ENCODE measurements around the gene RPL39. TPM values are rescaled to one million over a fixed set of nuclear protein-coding genes. Genes with fewer than 3 reads are reported as not detected.
"Not testable (repeated sequence)": the region's sequence is repeated elsewhere in the genome, so short reads cannot be mapped to it uniquely, and the experiment has no call there.

Gene RPL39
- total and polyA plus RNA-seq, 2 experiments from 2014 or later = 687 to 8,635 TPM

- no peaks in the 10 kb centered on the region for H3K27me3 ChIP-seq
- TF ChIP-seq EZH2 (IDR thresholded peaks at IDR 0.05; ENCODE audit: borderline replicate concordance) = no peak
- no peak overlapping the region for H3K4me3 ChIP-seq
- H4K20me1 ChIP-seq (ENCODE audit: insufficient read depth, poor library complexity, severe bottlenecking) = no peaks in the 10 kb centered on the region
- WGBS (ENCODE audit: low lambda C conversion rate, missing lambda C conversion rate) = 71% methylated on average over 7 of the region's 7 CpGs
- H3K27ac ChIP-seq = no peak overlapping the region
- H3K9me2 ChIP-seq (replicated peaks; ENCODE audit: insufficient read depth) = no peaks in the 10 kb centered on the region
- no peaks in the 10 kb centered on the region for H3K36me3 ChIP-seq (replicated peaks; ENCODE audit: insufficient read depth, low read depth)
- DNase-seq (ENCODE audit: low spot score) = no peak
- no peaks in the 10 kb centered on the region for H3K79me2 ChIP-seq
- H3K9me3 ChIP-seq (ENCODE audit: low read depth) = no peaks in the 10 kb centered on the region
- no peak overlapping the region for H2AFZ ChIP-seq
- no peaks in the 10 kb centered on the region for H3K4me1 ChIP-seq (ENCODE audit: insufficient read depth)
- H3K4me2 ChIP-seq = no peak overlapping the region
These were observed 35.4 kb downstream of the RPL39 start for GRCh38 chrX:119755981-119756533.

GRCh38 chrX:119753639-119754257, 37.7 kb downstream of the RPL39 start:
- no peak overlapping the region for H2AFZ ChIP-seq
- no peak overlapping the region for H3K4me3 ChIP-seq
- no peaks in the 10 kb centered on the region for H3K36me3 ChIP-seq (replicated peaks; ENCODE audit: insufficient read depth, low read depth)
- H3K4me1 ChIP-seq (ENCODE audit: insufficient read depth) = no peaks in the 10 kb centered on the region
- H3K79me2 ChIP-seq = no peaks in the 10 kb centered on the region
- H3K9me2 ChIP-seq (replicated peaks; ENCODE audit: insufficient read depth) = no peaks in the 10 kb centered on the region
- H3K27me3 ChIP-seq = no peaks in the 10 kb centered on the region
- H3K27ac ChIP-seq = no peak overlapping the region
- DNase-seq (ENCODE audit: low spot score) = peak; percentile 34
- no peaks in the 10 kb centered on the region for H4K20me1 ChIP-seq (ENCODE audit: insufficient read depth, poor library complexity, severe bottlenecking)
- H3K9me3 ChIP-seq (ENCODE audit: low read depth) = no peaks in the 10 kb centered on the region
- no peak overlapping the region for H3K4me2 ChIP-seq
- TF ChIP-seq CTCF (IDR thresholded peaks at IDR 0.05; ENCODE audit: poor library complexity) (peak; percentile 34), EZH2phosphoT487 (IDR thresholded peaks at IDR 0.05; ENCODE audit: low read depth, severe bottlenecking, unreplicated experiment) (no peak)
- WGBS (ENCODE audit: low lambda C conversion rate, missing lambda C conversion rate) = 53% methylated on average over 8 of the region's 8 CpGs

GRCh38 chrX:119753001-119753400, 38.4 kb downstream of the RPL39 start:
- WGBS (ENCODE audit: low lambda C conversion rate, missing lambda C conversion rate) = 90% methylated on average over 3 of the region's 3 CpGs
- H3K9me2 ChIP-seq (replicated peaks; ENCODE audit: insufficient read depth) = no peaks in the 10 kb centered on the region
- H3K4me2 ChIP-seq = no peak overlapping the region
- H4K20me1 ChIP-seq (ENCODE audit: insufficient read depth, poor library complexity, severe bottlenecking) = no peaks in the 10 kb centered on the region
- TF ChIP-seq EZH2 (IDR thresholded peaks at IDR 0.05; ENCODE audit: borderline replicate concordance) = no peak
- no peak for TF ChIP-seq CTCF (IDR thresholded peaks at IDR 0.05; ENCODE audit: poor library complexity)
- no peaks in the 10 kb centered on the region for H3K4me1 ChIP-seq (ENCODE audit: insufficient read depth)
- H3K9me3 ChIP-seq (ENCODE audit: low read depth) = no peaks in the 10 kb centered on the region
- no peak overlapping the region for H3K4me3 ChIP-seq
- DNase-seq (ENCODE audit: low spot score) = no peak
- H3K36me3 ChIP-seq (replicated peaks; ENCODE audit: insufficient read depth, low read depth) = no peaks in the 10 kb centered on the region
- H2AFZ ChIP-seq = no peak overlapping the region
- no peak overlapping the region for H3K27ac ChIP-seq
- H3K27me3 ChIP-seq = no peaks in the 10 kb centered on the region
- no peaks in the 10 kb centered on the region for H3K79me2 ChIP-seq

- not testable (repeated sequence) for DNase-seq (ENCODE audit: low spot score); H3K27ac ChIP-seq; H3K4me2 ChIP-seq; H3K4me3 ChIP-seq; H3K79me2 ChIP-seq; H3K27me3 ChIP-seq; H3K4me1 ChIP-seq (ENCODE audit: insufficient read depth); H3K9me3 ChIP-seq (ENCODE audit: low read depth); H3K36me3 ChIP-seq (replicated peaks; ENCODE audit: insufficient read depth, low read depth); H4K20me1 ChIP-seq (ENCODE audit: insufficient read depth, poor library complexity, severe bottlenecking); H3K9me2 ChIP-seq (replicated peaks; ENCODE audit: insufficient read depth); H2AFZ ChIP-seq
- WGBS (ENCODE audit: low lambda C conversion rate, missing lambda C conversion rate) = 92% methylated on average over 20 of the region's 27 CpGs
These were observed 40.7 kb downstream of the RPL39 start for GRCh38 chrX:119750751-119751150.

- not testable (repeated sequence) for DNase-seq (ENCODE audit: low spot score); H3K4me3 ChIP-seq; H3K36me3 ChIP-seq (replicated peaks; ENCODE audit: insufficient read depth, low read depth); H4K20me1 ChIP-seq (ENCODE audit: insufficient read depth, poor library complexity, severe bottlenecking); H3K4me1 ChIP-seq (ENCODE audit: insufficient read depth); H3K27ac ChIP-seq; H3K27me3 ChIP-seq; H2AFZ ChIP-seq; H3K9me3 ChIP-seq (ENCODE audit: low read depth); H3K4me2 ChIP-seq; H3K79me2 ChIP-seq; H3K9me2 ChIP-seq (replicated peaks; ENCODE audit: insufficient read depth)
- WGBS (ENCODE audit: low lambda C conversion rate, missing lambda C conversion rate) = 80% methylated on average over 9 of the region's 9 CpGs
These were observed 41.3 kb downstream of the RPL39 start for GRCh38 chrX:119750131-119750530.

Data from hepatocyte (in vitro differentiated cells).